CD8-positive, alpha-beta memory T cell (primary cell): Measurements from ENCODE around the gene VEGFA. TPM values are rescaled to one million over a fixed set of nuclear protein-coding genes. Genes with fewer than 3 reads are reported as not detected.

Experiments
- CTCF ChIA-PET: fragments of 350-600 bp; sonication (Branson Sonifier 250); formaldehyde crosslinking; loops from one replicate; lab custom pipeline; 2021; ENCODE audit warnings: antibody characterized with exemption; lab: Charles Lee
- POLR2A ChIA-PET: fragments of 350-600 bp; sonication (Branson Sonifier 250); formaldehyde crosslinking; loops from one replicate; lab custom pipeline; 2021; ENCODE audit warnings: antibody characterized with exemption; lab: Charles Lee
- DNase-seq, 5 donors: peaks; one replicate each; pipeline versions ENCODE4 v3.0.0 to v3.0.0-alpha.2; 2020 to 2022; ENCODE audit warnings: mixed read lengths in 1 of 5
- H3K27ac ChIP-seq: one replicate; pipeline ENCODE4 v1.7.0; 2013; ENCODE audit warnings: low read depth, mild to moderate bottlenecking, low read length, moderate library complexity
- H3K27me3 ChIP-seq: 2 replicates; pipeline ENCODE4 v1.7.0; 2013; ENCODE audit warnings: low read length, mild to moderate bottlenecking; ENCODE audit not compliant: insufficient read depth, poor library complexity, severe bottlenecking
- H3K36me3 ChIP-seq: 2 replicates; pipeline ENCODE4 v1.7.0; 2013; ENCODE audit warnings: mild to moderate bottlenecking, low read length, moderate library complexity; ENCODE audit not compliant: insufficient read depth
- H3K4me1 ChIP-seq: 2 replicates; pipeline ENCODE4 v1.7.0; 2013; ENCODE audit warnings: mild to moderate bottlenecking, low read length, moderate library complexity; ENCODE audit not compliant: insufficient read depth
- H3K4me3 ChIP-seq: 2 replicates; pipeline ENCODE4 v1.7.0; 2013; ENCODE audit warnings: mild to moderate bottlenecking, low read length
- H3K9me3 ChIP-seq: 2 replicates; pipeline ENCODE4 v1.7.0; 2013; ENCODE audit warnings: mild to moderate bottlenecking, low read length
- H3K27ac Mint-ChIP-seq, 8 donors: one replicate each; pipeline ENCODE4 v1.8.0; 2020 to 2021; ENCODE audit warnings: mixed read lengths in 8 of 8, mild to moderate bottlenecking in 6 of 8, inconsistent platforms in 3 of 8, moderate library complexity in 3 of 8
- H3K27me3 Mint-ChIP-seq, 2 donors: one replicate each; pipeline ENCODE4 v1.8.0; 2020 to 2021; ENCODE audit warnings: mixed read lengths in 2 of 2, mild to moderate bottlenecking in 1 of 2, moderate library complexity in 1 of 2
- H3K36me3 Mint-ChIP-seq, 3 donors: one replicate each; pipeline ENCODE4 v1.8.0; 2020 to 2021; ENCODE audit warnings: mixed read lengths in 3 of 3, inconsistent platforms in 1 of 3, mild to moderate bottlenecking in 1 of 3
- H3K4me1 Mint-ChIP-seq, 3 donors: one replicate each; pipeline ENCODE4 v1.8.0; 2020 to 2021; ENCODE audit warnings: mixed read lengths in 3 of 3, inconsistent platforms in 1 of 3, mild to moderate bottlenecking in 1 of 3
- H3K4me3 Mint-ChIP-seq, 7 donors: one replicate each; pipeline ENCODE4 v1.8.0; 2020 to 2021; ENCODE audit warnings: mixed read lengths in 7 of 7, mild to moderate bottlenecking in 6 of 7, moderate library complexity in 4 of 7, inconsistent platforms in 2 of 7
- H3K9me3 Mint-ChIP-seq, 5 donors: one replicate each; pipeline ENCODE4 v1.8.0; 2020 to 2022; ENCODE audit warnings: mixed read lengths in 5 of 5, mild to moderate bottlenecking in 3 of 5, moderate library complexity in 2 of 5, inconsistent platforms in 1 of 5
- polyA plus RNA-seq: library from polyadenylated mRNA; unstranded; fragments of 300-500 nt; fragmentation: Illumina TruSeq; gene quantifications from one replicate; pipeline ENCODE4 v1.2.3, GENCODE V29; 2021
- total RNA-seq, 2 experiments: library from RNA; stranded (reverse); gene quantifications; one replicate each; pipeline ENCODE4 v1.2.3, GENCODE V29; 2021

Gene VEGFA
- total and polyA plus RNA-seq, 3 experiments from 2014 or later = 16.4 to 17.5 TPM; not detected in 1

GRCh38 chr6:43797919-43798318 is 27.9 kb downstream of the VEGFA start:
- Mint-ChIP-seq H3K4me3 (no peak overlapping the region), H3K27ac (no peak overlapping the region)

GRCh38 chr6:43798688-43799444 is 28.9 kb downstream of the VEGFA start:
- Histone ChIP-seq H3K27ac (peak overlapping the region; percentile 65), H3K9me3 (no peaks in the 10 kb centered on the region), H3K4me3 (no peak overlapping the region), H3K4me1 (peaks cover 8% of the 10 kb centered on the region), H3K36me3 (no peaks in the 10 kb centered on the region), H3K27me3 (no peaks in the 10 kb centered on the region)
- no peak for DNase-seq
- ChIA-PET POLR2A (no interaction called here), CTCF (no interaction called here)
- no peaks in the 10 kb centered on the region for H3K36me3 Mint-ChIP-seq
- H3K4me1 Mint-ChIP-seq = peaks cover 0 to 5% (median 3%) of the 10 kb centered on the region in 3 donors
- no peak overlapping the region for H3K4me3 Mint-ChIP-seq
- H3K9me3 Mint-ChIP-seq = no peaks in the 10 kb centered on the region
- peaks cover 1 to 4% of the 10 kb centered on the region in 2 donors for H3K27me3 Mint-ChIP-seq
- peak overlapping the region in 1 of 8 donors; percentile 61 for H3K27ac Mint-ChIP-seq

More at GRCh38 chr6:43797919-43798318, 27.9 kb downstream of the VEGFA start:
- Mint-ChIP-seq H3K27me3 (peaks cover 1 to 4% of the 10 kb centered on the region in 2 donors), H3K36me3 (no peaks in the 10 kb centered on the region), H3K4me1 (peaks cover 0 to 5% (median 3%) of the 10 kb centered on the region in 3 donors), H3K9me3 (no peaks in the 10 kb centered on the region)
- POLR2A ChIA-PET = no interaction called here
- CTCF ChIA-PET = no interaction called here
- DNase-seq = no peak
- Histone ChIP-seq H3K4me3 (no peak overlapping the region), H3K27me3 (no peaks in the 10 kb centered on the region), H3K36me3 (no peaks in the 10 kb centered on the region), H3K9me3 (no peaks in the 10 kb centered on the region), H3K4me1 (peaks cover 8% of the 10 kb centered on the region), H3K27ac (peak overlapping the region; percentile 65)

GRCh38 chr6:43799551-43800297 is 29.7 kb downstream of the VEGFA start:
- no peaks in the 10 kb centered on the region for H3K36me3 ChIP-seq
- no peak for DNase-seq
- ChIA-PET POLR2A (no interaction called here), CTCF (no interaction called here)
- no peak overlapping the region for H3K4me3 Mint-ChIP-seq
- no peaks in the 10 kb centered on the region for H3K36me3 Mint-ChIP-seq
- peaks cover 8% of the 10 kb centered on the region for H3K4me1 ChIP-seq
- no peak overlapping the region for H3K4me3 ChIP-seq
- H3K27ac ChIP-seq = no peak overlapping the region
- peaks cover 0 to 1% of the 10 kb centered on the region in 2 donors for H3K27me3 Mint-ChIP-seq
- peaks cover 0 to 5% (median 3%) of the 10 kb centered on the region in 3 donors for H3K4me1 Mint-ChIP-seq
- no peaks in the 10 kb centered on the region for H3K9me3 ChIP-seq
- no peaks in the 10 kb centered on the region for H3K9me3 Mint-ChIP-seq
- no peaks in the 10 kb centered on the region for H3K27me3 ChIP-seq
- peak overlapping the region in 3 of 8 donors; percentile 23 to 62 (median 61) for H3K27ac Mint-ChIP-seq

GRCh38 chr6:43800298-43800623 is 30.2 kb downstream of the VEGFA start:
- Mint-ChIP-seq H3K36me3 (no peaks in the 10 kb centered on the region), H3K4me1 (peaks cover 0 to 5% (median 3%) of the 10 kb centered on the region in 3 donors), H3K9me3 (no peaks in the 10 kb centered on the region), H3K27ac (no peak overlapping the region), H3K4me3 (no peak overlapping the region), H3K27me3 (peaks cover 0 to 1% of the 10 kb centered on the region in 2 donors)
- H3K4me1 ChIP-seq = peaks cover 8% of the 10 kb centered on the region
- no peak for DNase-seq
- no peaks in the 10 kb centered on the region for H3K36me3 ChIP-seq
- no peak overlapping the region for H3K4me3 ChIP-seq
- ChIA-PET CTCF (no interaction called here), POLR2A (no interaction called here)
- H3K27me3 ChIP-seq = no peaks in the 10 kb centered on the region
- H3K27ac ChIP-seq = no peak overlapping the region
- no peaks in the 10 kb centered on the region for H3K9me3 ChIP-seq

- Mint-ChIP-seq H3K9me3 (no peaks in the 10 kb centered on the region), H3K4me3 (no peak overlapping the region), H3K27me3 (peaks cover 0 to 1% of the 10 kb centered on the region in 2 donors), H3K27ac (no peak overlapping the region), H3K36me3 (no peaks in the 10 kb centered on the region), H3K4me1 (peaks cover 0 to 5% (median 3%) of the 10 kb centered on the region in 3 donors)
- no peaks in the 10 kb centered on the region for H3K9me3 ChIP-seq
- H3K4me3 ChIP-seq = no peak overlapping the region
- ChIA-PET CTCF (no interaction called here), POLR2A (no interaction called here)
- no peaks in the 10 kb centered on the region for H3K36me3 ChIP-seq
- H3K27ac ChIP-seq = no peak overlapping the region
- DNase-seq = no peak
- H3K27me3 ChIP-seq = no peaks in the 10 kb centered on the region
- H3K4me1 ChIP-seq = peaks cover 8% of the 10 kb centered on the region
Measured at GRCh38 chr6:43800746-43801494, 30.9 kb downstream of the VEGFA start.

GRCh38 chr6:43801495-43802181 is 31.6 kb downstream of the VEGFA start:
- no peak for DNase-seq
- Mint-ChIP-seq H3K27me3 (peaks cover 0 to 1% of the 10 kb centered on the region in 2 donors), H3K9me3 (no peaks in the 10 kb centered on the region), H3K27ac (no peak overlapping the region), H3K4me1 (peaks cover 0 to 5% (median 3%) of the 10 kb centered on the region in 3 donors), H3K4me3 (no peak overlapping the region), H3K36me3 (no peaks in the 10 kb centered on the region)
- ChIA-PET POLR2A (no interaction called here), CTCF (no interaction called here)
- H3K9me3 ChIP-seq = no peaks in the 10 kb centered on the region
- H3K36me3 ChIP-seq = no peaks in the 10 kb centered on the region
- no peaks in the 10 kb centered on the region for H3K27me3 ChIP-seq
- no peak overlapping the region for H3K27ac ChIP-seq
- peaks cover 8% of the 10 kb centered on the region for H3K4me1 ChIP-seq
- no peak overlapping the region for H3K4me3 ChIP-seq

GRCh38 chr6:43803055-43803782 is 33.2 kb downstream of the VEGFA start:
- Mint-ChIP-seq H3K9me3 (no peaks in the 10 kb centered on the region), H3K4me1 (peaks cover 0 to 5% (median 3%) of the 10 kb centered on the region in 3 donors), H3K36me3 (no peaks in the 10 kb centered on the region), H3K4me3 (no peak overlapping the region), H3K27me3 (peaks cover 0 to 1% of the 10 kb centered on the region in 2 donors), H3K27ac (peak overlapping the region in 1 of 8 donors; percentile 45)
- H3K9me3 ChIP-seq = no peaks in the 10 kb centered on the region
- no peak for DNase-seq
- peaks cover 8% of the 10 kb centered on the region for H3K4me1 ChIP-seq
- H3K4me3 ChIP-seq = no peak overlapping the region
- POLR2A ChIA-PET = no interaction called here
- no peak overlapping the region for H3K27ac ChIP-seq
- no peaks in the 10 kb centered on the region for H3K27me3 ChIP-seq
- no peaks in the 10 kb centered on the region for H3K36me3 ChIP-seq
- CTCF ChIA-PET = interaction anchor here (1.1 kb wide), 1 partner anchor 9 kb away, joined by 3 read pairs; no protein-coding TSS in a partner anchor
